H1 (cell line): ENCODE data around the gene HRH2. TPM values are rescaled to one million over a fixed set of nuclear protein-coding genes. Genes with fewer than 3 reads are reported as not detected.

Source experiments
- CTCF ChIA-PET: fragments of 300-600 bp; sonication (Branson Sonifier 250); formaldehyde crosslinking; loops from one replicate; lab custom pipeline; 2021; ENCODE audit not compliant: partially characterized antibody; lab: Charles Lee
- POLR2A ChIA-PET: fragments of 300-600 bp; sonication (Branson Sonifier 250); formaldehyde crosslinking; loops from one replicate; lab custom pipeline; 2021; ENCODE audit warnings: inconsistent platforms; ENCODE audit not compliant: partially characterized antibody; lab: Charles Lee
- DNase-seq, 2 experiments: peaks; one replicate each; pipeline versions ENCODE4 v3.0.0 to v3.0.0-alpha.2; 2010 to 2022; ENCODE audit warnings: low spot score in 2 of 2, low read depth in 1 of 2, mixed read lengths in 1 of 2
- FAIRE-seq: peaks from 2 replicates; lab custom pipeline; 2011; peaks lifted over from hg19 to GRCh38; lab: Jason Lieb, UNC
- H2AFZ ChIP-seq: 2 replicates; pipeline ENCODE4 v1.8.1; 2012; ENCODE audit warnings: low read length, inconsistent platforms
- H2AK5ac ChIP-seq: 2 replicates; pipeline ENCODE4 v1.6.1; 2013; ENCODE audit warnings: low read depth, low read length
- H2BK120ac ChIP-seq: replicated peaks from 2 replicates; pipeline ENCODE3; 2013; ENCODE audit warnings: low read depth, low read length, inconsistent platforms
- H2BK12ac ChIP-seq: 2 replicates; pipeline ENCODE4 v1.6.1; 2013; ENCODE audit warnings: low read depth, low read length
- H2BK15ac ChIP-seq: 2 replicates; pipeline ENCODE4 v1.6.1; 2013; ENCODE audit warnings: low read length
- H2BK20ac ChIP-seq: 2 replicates; pipeline ENCODE4 v1.6.1; 2013; ENCODE audit warnings: low read length
- H2BK5ac ChIP-seq: 2 replicates; pipeline ENCODE4 v1.6.1; 2013; ENCODE audit warnings: low read depth, low read length
- H3K14ac ChIP-seq: 2 replicates; pipeline ENCODE4 v1.6.1; 2013; ENCODE audit warnings: inconsistent platforms; ENCODE audit not compliant: insufficient read length
- H3K18ac ChIP-seq: 2 replicates; pipeline ENCODE4 v1.6.1; 2013; ENCODE audit warnings: low read length; ENCODE audit errors: extremely low read depth
- H3K23ac ChIP-seq: 2 replicates; pipeline ENCODE4 v1.6.1; 2013; ENCODE audit warnings: inconsistent platforms; ENCODE audit not compliant: insufficient read length
- H3K23me2 ChIP-seq: 2 replicates; pipeline ENCODE4 v1.6.1; 2013; ENCODE audit warnings: low read depth, low read length
- H3K27ac ChIP-seq: 2 replicates; pipeline ENCODE4 v1.6.1; 2011; ENCODE audit warnings: low read depth, low read length, inconsistent platforms
- H3K27me3 ChIP-seq, 4 experiments: replicated peaks in 1 of 4; 1 replicate in 1 of 4; 2 replicates in 3 of 4; pipeline versions ENCODE4 v1.6.1 to v1.8.1; 2011 to 2013; ENCODE audit warnings: low read length in 3 of 4, mild to moderate bottlenecking in 3 of 4, inconsistent platforms in 2 of 4, mixed read lengths in 2 of 4, moderate library complexity in 1 of 4; ENCODE audit not compliant: control insufficient read depth in 3 of 4, insufficient read depth in 3 of 4; ENCODE audit errors: extremely low read depth in 1 of 4
- H3K36me3 ChIP-seq, 4 experiments: 2 replicates each; pipeline versions ENCODE4 v1.6.1 to v1.8.1; 2011 to 2013; ENCODE audit warnings: mild to moderate bottlenecking in 4 of 4, low read length in 3 of 4, moderate library complexity in 2 of 4, control low read depth in 1 of 4, inconsistent platforms in 1 of 4; ENCODE audit not compliant: insufficient read depth in 4 of 4, control insufficient read depth in 2 of 4
- H3K4ac ChIP-seq: replicated peaks from 2 replicates; pipeline ENCODE3; 2013; ENCODE audit warnings: low read length, low read depth, mixed read lengths, inconsistent platforms; ENCODE audit not compliant: insufficient read length
- H3K4me1 ChIP-seq, 4 experiments: replicated peaks in 1 of 4; 1 replicate in 1 of 4; 2 replicates in 3 of 4; pipeline versions ENCODE4 v1.6.1 to v1.8.1; 2011 to 2013; ENCODE audit warnings: low read length in 3 of 4, inconsistent platforms in 2 of 4, mixed read lengths in 1 of 4; ENCODE audit not compliant: insufficient read depth in 4 of 4, control insufficient read depth in 3 of 4
- H3K4me2 ChIP-seq, 2 experiments: 2 replicates each; pipeline versions ENCODE4 v1.6.1 to v1.8.1; 2011 to 2013; ENCODE audit warnings: low read depth in 2 of 2, low read length in 2 of 2, control low read depth in 1 of 2, inconsistent platforms in 1 of 2, mild to moderate bottlenecking in 1 of 2; ENCODE audit not compliant: insufficient read depth in 1 of 2
- H3K4me3 ChIP-seq, 4 experiments: fragments of 200-600, 300-600 bp in 1 of 4; sonication (generic), shearing (Covaris generic), sonication (Bioruptor Twin) in 1 of 4; 2 replicates each; pipeline versions ENCODE4 v1.5.1 to v1.8.1; 2011 to 2016; ENCODE audit warnings: low read length in 4 of 4, low read depth in 3 of 4, control low read depth in 2 of 4, inconsistent platforms in 2 of 4, mild to moderate bottlenecking in 2 of 4, mixed read lengths in 1 of 4, moderate library complexity in 1 of 4; ENCODE audit not compliant: insufficient read depth in 2 of 4; ENCODE audit errors: extremely low read depth in 1 of 4
- H3K56ac ChIP-seq: replicated peaks from 2 replicates; pipeline ENCODE3; 2013; ENCODE audit warnings: low read depth, mild to moderate bottlenecking, mixed read lengths, low read length, inconsistent platforms; ENCODE audit not compliant: insufficient read length
- H3K79me1 ChIP-seq: 2 replicates; pipeline ENCODE4 v1.6.1; 2013; ENCODE audit warnings: low read depth, low read length, control low read depth
- H3K79me2 ChIP-seq, 2 experiments: 2 replicates each; pipeline versions ENCODE4 v1.6.1 to v1.8.1; 2012 to 2013; ENCODE audit warnings: low read length in 2 of 2, mild to moderate bottlenecking in 2 of 2, inconsistent platforms in 1 of 2; ENCODE audit not compliant: insufficient read depth in 2 of 2, control insufficient read depth in 1 of 2
- H3K9ac ChIP-seq, 4 experiments: replicated peaks in 1 of 4; 1 replicate in 1 of 4; 2 replicates in 3 of 4; pipeline versions ENCODE4 v1.6.1 to v1.8.1; 2011 to 2013; ENCODE audit warnings: low read depth in 3 of 4, low read length in 3 of 4, control low read depth in 2 of 4, mild to moderate bottlenecking in 2 of 4, moderate library complexity in 2 of 4, inconsistent platforms in 1 of 4; ENCODE audit errors: extremely low read depth in 1 of 4
- H3K9me3 ChIP-seq, 2 experiments: 2 replicates each; pipeline versions ENCODE4 v1.6.1 to v1.8.1; 2012 to 2013; ENCODE audit warnings: mild to moderate bottlenecking in 2 of 2, moderate library complexity in 2 of 2, control low read depth in 1 of 2, inconsistent platforms in 1 of 2, low read depth in 1 of 2, low read length in 1 of 2, mixed read lengths in 1 of 2; ENCODE audit not compliant: insufficient read depth in 2 of 2
- H4K20me1 ChIP-seq, 2 experiments: replicated peaks in 1 of 2; 2 replicates each; pipeline versions ENCODE3 to v1.8.1; 2011 to 2013; ENCODE audit warnings: inconsistent platforms in 2 of 2, low read length in 2 of 2, mild to moderate bottlenecking in 1 of 2; ENCODE audit not compliant: insufficient read depth in 2 of 2, control insufficient read depth in 1 of 2
- H4K5ac ChIP-seq: 2 replicates; pipeline ENCODE4 v1.6.1; 2013; ENCODE audit warnings: low read length, low read depth, mixed read lengths, inconsistent platforms; ENCODE audit not compliant: insufficient read length
- H4K8ac ChIP-seq: 2 replicates; pipeline ENCODE4 v1.8.0; 2013; ENCODE audit warnings: mild to moderate bottlenecking, moderate library complexity, low read length, inconsistent platforms; ENCODE audit not compliant: insufficient read depth; ENCODE audit errors: extremely low read depth
- H4K91ac ChIP-seq: replicated peaks from 2 replicates; pipeline ENCODE3; 2013; ENCODE audit warnings: low read length, mixed read lengths, inconsistent platforms; ENCODE audit not compliant: insufficient read length
- CREB1 ChIP-seq: IDR thresholded peaks from 2 replicates; pipeline ENCODE4 v1.6.1; 2012; ENCODE audit warnings: inconsistent platforms
- CTBP2 ChIP-seq: IDR thresholded peaks from 2 replicates; pipeline ENCODE4 v1.7.0; 2011; ENCODE audit warnings: borderline replicate concordance, mild to moderate bottlenecking, moderate library complexity, mixed read lengths, low read length; ENCODE audit not compliant: insufficient read depth, insufficient read length
- EGR1 ChIP-seq: IDR thresholded peaks from 2 replicates; pipeline ENCODE4 v1.6.1; 2011; ENCODE audit warnings: low read depth, low read length, borderline replicate concordance
- POU5F1 ChIP-seq: IDR thresholded peaks from 2 replicates; pipeline ENCODE4 v1.6.1; 2011; ENCODE audit warnings: low read depth, mild to moderate bottlenecking, low read length, moderate library complexity
- RBBP5 ChIP-seq: IDR thresholded peaks from 2 replicates; pipeline ENCODE4 v1.7.1; 2012; ENCODE audit warnings: low read depth, mild to moderate bottlenecking, inconsistent platforms, low read length, moderate library complexity, borderline replicate concordance
- RFX5 ChIP-seq: IDR thresholded peaks from 2 replicates; pipeline ENCODE4 v1.6.1; 2011; ENCODE audit warnings: low read depth, low read length, improper control_type of control experiment, borderline replicate concordance
- RNF2 ChIP-seq: fragments of 200-900, 300-1000 bp; sonication (generic); IDR thresholded peaks from 2 replicates; pipeline ENCODE4 v1.7.1; 2016; ENCODE audit warnings: borderline replicate concordance, low read depth, mild to moderate bottlenecking, antibody characterized with exemption, low read length; ENCODE audit not compliant: poor library complexity, severe bottlenecking; ENCODE audit errors: missing control alignments
- SP4 ChIP-seq: IDR thresholded peaks from 2 replicates; pipeline ENCODE4 v1.6.1; 2012; ENCODE audit warnings: low read length, inconsistent platforms
- TAF7 ChIP-seq: optimal IDR thresholded peaks from 2 replicates; pipeline ENCODE3; 2011; ENCODE audit warnings: low read depth, mild to moderate bottlenecking, inconsistent platforms, low read length, moderate library complexity, borderline replicate concordance
- TBP ChIP-seq: IDR thresholded peaks from 2 replicates; pipeline ENCODE4 v1.6.1; 2011; ENCODE audit warnings: low read depth, low read length, improper control_type of control experiment
- WGBS, 2 experiments: shearing (Covaris generic) in 1 of 2; methylation state at CpG; one replicate each; pipeline versions ENCODE4 v1.1.6 to v1.1.7; 2013 to 2015; ENCODE audit warnings: low lambda C conversion rate in 2 of 2, mixed read lengths in 2 of 2, inconsistent platforms in 1 of 2, low coverage in 1 of 2, missing lambda C conversion rate in 1 of 2; ENCODE audit not compliant: insufficient replicate concordance in 2 of 2, insufficient coverage in 1 of 2, insufficient read length in 1 of 2; ENCODE audit errors: extremely low coverage in 1 of 2, missing lambda C conversion rate in 1 of 2; 5-methylcytosine and 5-hydroxymethylcytosine counted together
- polyA plus RNA-seq, 7 experiments: library from polyadenylated mRNA; depleted of rRNA in 3 of 7; stranded (reverse) in 5 of 7; unstranded in 2 of 7; fragments of >200 nt in 5 of 7; fragments of 200-250 nt in 2 of 7; gene quantifications; 1 replicate in 5 of 7; 2 replicates in 1 of 7; 4 replicates in 1 of 7; pipeline versions ENCODE4 v1.2.1 to v1.2.3, GENCODE V29; 2011 to 2013; ENCODE audit warnings: missing spikeins in 2 of 7, mixed read lengths in 2 of 7
- total RNA-seq: library from RNA; stranded (reverse); fragmentation: NEBNext Ultra II Directional; extraction: Animal tissue kit (Norgen Biotek cat#: 25700); gene quantifications from 2 replicates; pipeline ENCODE4 v1.2.1, GENCODE V29; 2021
- TF ChIP-seq, protein P1 (sequence below), 3 experiments: IDR thresholded peaks; 1 replicate in 2 of 3; 2 replicates in 1 of 3; pipeline versions ENCODE4 v1.5.1 to v1.6.1; 2011; ENCODE audit warnings: low read length in 3 of 3, mild to moderate bottlenecking in 3 of 3, inconsistent platforms in 2 of 3, low read depth in 1 of 3, moderate library complexity in 1 of 3; ENCODE audit not compliant: insufficient read depth in 1 of 3; ENCODE audit errors: control extremely low read depth in 1 of 3

HRH2 gene
- total and polyA plus RNA-seq, 2 of the 8 experiments (the other 6 are each of a cell fraction or from before 2014, with no cell fraction given) = 7.8 to 8.1 TPM

DNA sequence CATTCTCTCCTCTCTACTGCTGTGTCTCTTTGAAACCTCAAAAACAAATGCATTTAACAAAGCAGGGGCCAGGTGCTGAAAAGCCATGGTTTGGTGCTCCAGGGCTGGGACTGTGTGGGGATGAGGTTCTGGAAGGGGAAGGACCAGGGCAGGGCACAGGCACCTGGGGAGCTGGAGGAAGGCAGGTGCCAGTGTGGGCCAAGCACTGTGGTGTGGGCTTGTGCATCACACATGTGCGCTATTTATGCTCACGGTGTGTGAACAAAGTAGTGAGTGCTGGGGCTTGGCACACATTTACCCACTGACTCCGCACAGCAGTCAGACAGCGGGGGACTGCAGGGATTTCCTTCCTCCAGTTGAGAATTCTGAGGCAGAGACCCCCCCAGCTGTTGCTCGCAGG, 10.1 kb downstream of the HRH2 start:
- Histone ChIP-seq H4K20me1 (peaks cover under 1 to 2% of the 10 kb centered on the region in 2 experiments), H2BK5ac (no peak overlapping the region), H3K27ac (no peak overlapping the region), H3K56ac (no peak overlapping the region), H2BK15ac (no peak overlapping the region), H3K4me1 (no peaks in the 10 kb centered on the region; a peak in 1 of 7 replicates), H2AFZ (no peak overlapping the region), H3K18ac (no peak overlapping the region), H3K79me2 (no peaks in the 10 kb centered on the region), H2BK20ac (no peak overlapping the region), H3K14ac (no peak overlapping the region), H2AK5ac (no peak overlapping the region), H3K23ac (no peak overlapping the region), H4K8ac (no peak overlapping the region), H2BK120ac (no peak overlapping the region), H3K4me2 (no peak overlapping the region), H3K4me3 (no peak overlapping the region), H2BK12ac (no peak overlapping the region), H3K9ac (no peak overlapping the region), H3K23me2 (no peaks in the 10 kb centered on the region), H3K36me3 (no peaks in the 10 kb centered on the region), H3K79me1 (peaks cover 4% of the 10 kb centered on the region; the same call in 1 of the 2 replicates), H4K5ac (no peak overlapping the region), H4K91ac (peak overlapping the region; percentile 71), H3K9me3 (no peaks in the 10 kb centered on the region), H3K27me3 (no peaks in the 10 kb centered on the region), H3K4ac (no peak overlapping the region)
- FAIRE-seq (no peak), DNase-seq (no peak)
- CTCF ChIA-PET = interaction anchor here (1.0 to 1.8 kb wide), 4 partner anchors 29 to 134 kb away, joined by 3 to 6 read pairs (median 4); no protein-coding TSS in a partner anchor
- POLR2A ChIA-PET = interaction anchor here (1.0 kb wide), 1 partner anchor 10 kb away, joined by 4 read pairs; no protein-coding TSS in a partner anchor
- WGBS, 2 experiments = 100% methylated on average over 5 of the region's 5 CpGs; no CpG with 5 or more reads in 1 of the 2 experiments
- TF ChIP-seq POU5F1 = no peak
- TF ChIP-seq, protein P1, sequence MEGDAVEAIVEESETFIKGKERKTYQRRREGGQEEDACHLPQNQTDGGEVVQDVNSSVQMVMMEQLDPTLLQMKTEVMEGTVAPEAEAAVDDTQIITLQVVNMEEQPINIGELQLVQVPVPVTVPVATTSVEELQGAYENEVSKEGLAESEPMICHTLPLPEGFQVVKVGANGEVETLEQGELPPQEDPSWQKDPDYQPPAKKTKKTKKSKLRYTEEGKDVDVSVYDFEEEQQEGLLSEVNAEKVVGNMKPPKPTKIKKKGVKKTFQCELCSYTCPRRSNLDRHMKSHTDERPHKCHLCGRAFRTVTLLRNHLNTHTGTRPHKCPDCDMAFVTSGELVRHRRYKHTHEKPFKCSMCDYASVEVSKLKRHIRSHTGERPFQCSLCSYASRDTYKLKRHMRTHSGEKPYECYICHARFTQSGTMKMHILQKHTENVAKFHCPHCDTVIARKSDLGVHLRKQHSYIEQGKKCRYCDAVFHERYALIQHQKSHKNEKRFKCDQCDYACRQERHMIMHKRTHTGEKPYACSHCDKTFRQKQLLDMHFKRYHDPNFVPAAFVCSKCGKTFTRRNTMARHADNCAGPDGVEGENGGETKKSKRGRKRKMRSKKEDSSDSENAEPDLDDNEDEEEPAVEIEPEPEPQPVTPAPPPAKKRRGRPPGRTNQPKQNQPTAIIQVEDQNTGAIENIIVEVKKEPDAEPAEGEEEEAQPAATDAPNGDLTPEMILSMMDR (IDR thresholded peaks at IDR 0.05; ENCODE audit: control extremely low read depth in 1 of 3, insufficient read depth in 1 of 3, low read depth in 1 of 3, low read length in 3 of 3) = no peak
- TF ChIP-seq EGR1 = no peak
- no peak for TF ChIP-seq TBP
- TF ChIP-seq SP4 = no peak
- no peak for TF ChIP-seq RBBP5
- no peak for TF ChIP-seq RNF2
- no peak for TF ChIP-seq TAF7
- TF ChIP-seq RFX5 = no peak
- no peak for TF ChIP-seq CTBP2
- no peak for TF ChIP-seq CREB1
